Inflammatory macrophage (primary cell): ENCODE measurements around the gene IL22.
"Not testable (repeated sequence)": the region's sequence is repeated elsewhere in the genome, so short reads cannot be mapped to it uniquely, and the experiment has no call there.

ENCODE experiments used
- DNase-seq, 2 donors: peaks; one replicate each; pipeline ENCODE4 v3.0.0-alpha.2; 2020 to 2022

The IL22 gene

DNA sequence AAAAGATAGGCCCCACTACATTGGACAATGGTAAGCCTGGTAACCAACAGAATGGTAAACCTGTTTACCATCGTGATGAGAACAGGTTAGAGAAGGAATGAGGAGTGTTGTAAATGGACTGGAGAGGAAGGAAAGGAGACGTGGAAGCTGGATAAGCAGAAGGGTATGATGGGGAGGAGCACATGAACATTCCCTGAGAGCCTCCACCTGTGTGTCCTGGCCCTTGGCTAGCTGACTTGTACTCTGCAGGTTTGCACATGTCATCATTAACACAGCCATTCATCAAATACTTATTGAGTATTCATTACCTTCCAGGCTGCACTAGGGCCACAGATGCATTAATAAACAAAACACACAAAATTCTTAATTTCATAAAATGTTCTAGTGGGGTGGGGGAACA lies 23.4 kb downstream of the IL22 start:
- DNase-seq: no peak

DNA sequence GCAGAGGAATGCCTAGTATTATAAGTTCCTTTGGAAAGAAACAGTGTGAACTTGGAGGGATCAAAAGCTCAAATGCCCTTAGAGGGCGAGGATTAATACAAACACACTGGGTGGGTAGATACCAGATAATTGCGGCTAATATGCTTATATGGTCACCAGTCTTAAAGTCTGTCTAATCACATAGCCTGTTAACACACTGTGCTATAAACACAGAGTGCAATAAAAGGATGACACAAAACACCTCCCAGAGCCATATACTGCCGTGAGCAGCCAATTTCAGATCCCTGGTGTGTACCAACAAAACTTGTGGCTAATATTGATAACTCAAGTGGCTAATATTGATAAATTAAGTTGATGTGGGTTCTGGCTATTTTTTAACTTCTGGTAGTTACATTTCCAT lies 26.0 kb downstream of the IL22 start:
- no peak for DNase-seq

DNA sequence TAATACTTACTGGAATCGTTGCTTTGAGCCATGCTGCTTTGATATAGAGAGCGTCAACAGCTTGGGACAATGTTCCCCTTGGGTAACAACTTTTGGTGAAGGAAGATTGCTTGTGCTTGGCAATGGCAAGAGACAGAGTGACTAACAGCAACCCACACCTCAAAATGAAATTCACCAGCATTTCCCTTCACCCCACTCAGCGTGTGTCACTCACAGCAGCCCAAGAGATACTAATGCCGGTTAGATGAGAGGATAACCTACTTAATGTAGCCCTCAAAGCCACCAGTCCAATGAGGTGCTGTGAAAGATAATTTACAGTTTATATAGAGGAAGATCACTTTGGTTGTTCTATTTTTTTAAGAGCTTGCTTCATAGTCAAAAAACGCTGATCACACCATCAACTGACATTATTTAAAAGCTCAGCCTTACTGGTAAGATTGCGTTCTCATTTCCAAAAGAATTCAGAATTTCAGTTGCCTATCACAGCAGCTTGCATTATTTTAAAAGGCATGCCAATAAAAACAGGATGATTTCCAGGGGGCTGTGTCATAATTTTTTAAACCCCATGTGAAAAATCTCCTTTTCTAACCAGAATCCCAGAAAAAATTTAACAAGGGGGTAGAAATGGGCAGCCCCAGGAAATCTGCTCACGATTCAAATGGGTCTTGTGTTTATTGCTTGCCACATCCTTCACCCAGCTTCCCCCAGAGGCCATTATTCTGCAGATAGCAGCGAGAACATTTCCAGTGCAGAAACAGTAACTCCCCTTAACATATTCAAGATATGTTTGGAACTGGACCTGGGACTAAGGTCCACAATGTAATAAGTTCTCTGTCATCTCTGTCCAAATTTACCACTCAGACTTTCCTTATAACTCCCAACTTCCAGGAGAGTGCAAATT lies 27.6 kb downstream of the IL22 start, which contains the start of gene IL26:
Gene IL26 (minus strand): TSS at position 235 of the 901 bp plus-strand sequence. CDS start 54 bp downstream, at position 181.
- DNase-seq: no peak

DNA sequence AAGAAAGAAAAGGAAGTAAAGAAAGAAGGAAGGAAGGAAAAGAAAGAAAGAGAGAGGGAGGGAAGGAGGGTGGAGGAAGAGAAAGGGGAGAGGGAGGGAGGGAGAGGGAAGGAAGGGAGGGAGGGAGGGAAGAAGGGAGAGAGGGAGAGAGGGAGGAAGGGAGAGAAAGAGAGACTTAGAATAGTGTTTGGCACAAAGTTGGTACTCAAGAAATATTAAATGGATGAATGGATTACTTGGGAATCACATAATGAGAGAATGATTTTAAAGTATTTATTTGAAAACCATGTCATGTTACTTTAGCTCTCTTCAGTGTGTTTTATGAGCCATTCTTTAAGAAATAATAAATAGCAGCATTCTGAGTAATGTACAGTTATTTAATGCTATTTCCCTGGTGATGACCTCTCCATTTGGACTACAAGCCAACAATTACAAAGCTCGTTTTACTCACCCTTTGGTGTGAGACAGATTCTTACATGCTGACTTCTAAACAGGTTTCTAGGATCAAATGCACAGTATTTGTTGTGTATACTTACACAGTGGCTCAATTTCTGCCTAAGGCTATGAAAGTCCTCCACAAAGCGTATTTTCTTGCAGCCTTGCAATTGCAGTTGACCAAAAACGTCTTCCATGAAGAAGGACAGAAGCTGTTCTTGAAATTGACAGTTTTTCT lies 28.7 kb downstream of the IL22 start:
- no peak for DNase-seq

DNA sequence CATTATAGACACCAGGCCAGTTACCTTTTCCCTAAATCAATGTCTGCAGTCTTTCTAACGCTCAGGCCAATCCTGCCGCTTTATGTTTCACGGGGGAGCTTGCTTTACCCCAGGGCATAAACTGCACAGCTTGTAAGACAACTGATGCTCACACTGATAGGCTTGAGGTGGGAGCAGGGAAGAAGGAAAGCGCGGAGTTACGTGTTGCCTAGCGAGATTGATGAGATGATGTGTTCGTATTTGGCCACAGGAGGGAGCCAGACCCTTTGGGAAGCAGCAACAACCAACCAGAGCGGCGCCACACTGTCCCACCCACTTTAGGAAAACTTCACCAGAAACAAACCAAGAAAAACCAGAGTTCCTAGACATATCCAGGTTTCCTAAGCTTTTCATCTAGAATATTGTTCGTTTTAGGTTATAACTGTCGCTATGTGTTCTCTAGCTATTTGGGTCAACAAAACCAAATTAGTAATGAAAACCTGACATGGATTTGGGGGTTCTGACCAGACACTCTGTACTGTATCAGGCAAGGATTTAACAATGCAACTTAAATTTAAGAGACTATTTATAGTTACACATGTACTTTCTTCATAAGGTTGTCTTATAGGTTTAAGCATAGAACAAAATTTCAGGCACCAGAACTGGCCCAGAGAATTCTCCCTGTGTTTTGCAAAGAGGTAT lies 30.2 kb downstream of the IL22 start:
- DNase-seq: peak; percentile 67 to 83

DNA sequence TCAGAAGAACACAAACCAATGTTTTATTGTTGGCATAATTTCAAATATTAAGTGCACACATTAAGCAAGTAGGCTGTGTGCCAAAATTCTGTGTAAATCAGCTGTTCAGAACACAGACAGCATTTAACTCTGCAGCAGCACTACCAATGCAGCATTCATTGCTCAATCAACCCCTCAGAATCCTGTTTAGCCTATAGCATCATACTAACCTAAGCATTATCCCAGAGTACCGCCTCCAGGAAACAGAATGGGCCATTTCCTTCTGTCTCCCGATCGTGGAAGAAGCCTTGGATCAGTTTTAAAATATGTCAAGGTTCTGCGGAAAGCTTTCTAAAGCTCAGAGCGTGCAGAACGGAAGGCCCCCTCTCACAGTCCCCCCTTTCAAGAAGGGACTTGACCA lies 31.1 kb downstream of the IL22 start:
- no peak for DNase-seq

DNA sequence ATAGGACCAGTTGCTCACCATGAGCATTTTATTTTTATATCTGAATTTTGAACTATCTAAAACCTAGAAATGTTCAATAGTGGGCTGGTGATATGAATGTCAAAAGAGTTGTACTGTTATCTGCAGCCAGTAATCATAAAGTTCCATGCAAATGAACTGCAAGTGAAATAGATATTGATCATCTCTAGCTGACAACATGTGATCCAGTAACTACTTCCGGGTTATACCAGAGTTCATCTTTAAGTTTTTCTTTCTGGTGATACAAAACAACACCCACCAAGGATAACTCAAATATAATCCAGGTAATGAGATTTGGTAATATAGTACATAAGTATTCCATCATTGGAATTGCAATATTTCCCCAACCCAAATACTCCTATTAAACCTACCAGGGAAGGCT lies 31.9 kb downstream of the IL22 start:
- DNase-seq: no peak

DNA sequence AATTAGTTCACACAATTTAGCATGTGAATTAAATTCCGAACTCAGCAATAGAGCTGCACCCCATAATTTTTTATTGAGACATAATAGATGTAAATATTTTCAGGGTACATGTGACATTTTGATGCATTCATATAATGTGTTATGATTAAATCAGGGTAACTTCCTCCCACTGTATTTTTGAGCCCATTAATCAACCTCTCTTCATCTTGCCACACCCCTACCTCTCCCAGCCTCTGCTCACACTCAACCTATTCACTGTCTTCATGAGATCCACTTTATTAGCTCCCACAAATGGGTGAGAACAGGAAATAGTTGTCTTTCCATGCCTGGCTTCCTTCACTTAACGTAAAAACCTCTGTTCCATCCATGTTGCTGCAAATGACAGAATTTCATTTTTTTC lies 42.5 kb downstream of the IL22 start:
- no peak for DNase-seq

DNA sequence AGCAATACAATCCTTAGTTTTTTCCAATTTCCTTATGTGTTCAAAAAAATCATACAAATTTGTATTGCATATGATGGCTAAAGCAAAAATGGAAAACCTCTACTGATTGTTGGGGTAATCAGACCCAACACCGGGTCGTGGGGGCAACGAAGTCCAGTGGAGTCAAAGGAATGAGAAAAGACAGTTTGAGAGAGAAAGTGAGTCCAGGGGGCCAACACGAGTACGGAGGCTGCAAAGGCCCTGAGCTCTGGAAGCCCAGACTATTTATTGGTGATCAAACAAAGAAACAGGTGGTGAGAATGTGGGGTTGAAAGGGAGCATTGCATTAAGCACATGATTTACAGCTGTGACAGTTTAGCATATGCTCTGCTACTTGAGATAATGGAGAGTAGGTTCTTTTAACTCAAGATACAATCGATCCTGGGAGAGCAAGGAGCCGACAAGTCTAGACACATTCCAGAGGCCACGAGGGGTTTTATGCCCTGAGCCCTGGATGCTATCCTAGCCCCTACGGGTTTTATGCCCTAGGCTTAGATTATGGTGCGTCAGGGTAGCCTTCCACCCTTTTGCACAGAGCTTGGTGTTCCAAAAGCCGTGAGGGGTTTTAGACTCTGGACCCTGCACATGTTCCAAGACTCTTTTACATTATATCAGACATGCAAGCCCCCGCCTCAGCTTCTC lies 44.2 kb downstream of the IL22 start:
- DNase-seq: not testable (repeated sequence)

DNA sequence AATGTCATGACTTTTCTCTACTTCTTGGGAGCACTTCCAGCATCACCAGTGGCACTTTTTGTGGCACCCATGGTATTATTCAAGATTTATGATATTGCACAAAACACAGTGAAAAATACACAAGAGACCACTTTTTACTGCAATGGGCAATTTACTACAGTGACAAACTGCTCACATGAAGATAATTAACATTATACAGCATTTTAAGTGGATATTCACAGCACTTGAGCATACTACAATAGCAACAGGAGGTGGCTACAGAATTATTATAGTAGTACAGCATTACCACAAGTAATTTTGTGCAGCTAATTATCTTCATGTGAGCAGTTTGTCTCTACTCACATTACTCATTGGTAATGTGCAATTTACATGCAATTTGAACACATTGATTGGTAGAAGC lies 46.1 kb downstream of the IL22 start:
- no peak for DNase-seq

DNA sequence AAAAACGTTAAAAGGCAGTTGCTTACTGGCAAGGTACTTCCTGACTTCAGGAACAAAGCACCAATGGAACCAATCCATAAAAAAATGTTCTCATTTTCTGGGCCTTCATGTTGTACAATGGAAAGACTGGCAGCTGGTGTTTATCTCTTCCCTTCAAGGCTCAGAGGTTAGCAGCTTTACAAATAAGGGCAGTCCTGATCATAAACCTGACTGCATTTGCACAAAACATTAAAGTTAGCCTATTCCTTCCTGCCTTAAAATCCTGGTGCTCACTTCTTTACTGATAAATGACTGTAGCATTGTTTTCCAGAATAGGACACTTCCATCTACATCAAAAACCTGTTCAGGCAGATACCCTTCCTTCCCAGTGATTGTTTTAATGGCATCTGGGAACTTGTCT lies 47.0 kb downstream of the IL22 start:
- no peak for DNase-seq

DNA sequence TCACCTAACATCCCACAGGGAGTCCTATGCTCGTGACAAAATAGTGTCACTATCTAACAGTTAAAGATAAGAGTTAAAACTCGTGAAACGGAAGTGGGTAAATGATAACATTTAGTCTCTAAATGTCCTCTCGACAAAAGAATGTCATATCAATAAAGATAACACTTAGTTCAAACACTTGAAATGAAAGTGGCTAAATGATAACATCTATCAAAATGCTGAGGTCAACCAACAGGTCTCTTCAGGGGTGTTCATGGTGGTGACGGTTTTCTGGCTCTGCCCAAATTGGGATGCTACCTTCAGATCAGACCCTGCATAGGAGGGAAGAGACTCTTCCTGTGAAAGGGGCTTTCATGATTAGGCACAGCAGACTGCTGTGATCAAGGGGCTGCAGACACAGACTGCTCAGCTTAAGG lies 49.9 kb downstream of the IL22 start:
- DNase-seq: no peak

DNA sequence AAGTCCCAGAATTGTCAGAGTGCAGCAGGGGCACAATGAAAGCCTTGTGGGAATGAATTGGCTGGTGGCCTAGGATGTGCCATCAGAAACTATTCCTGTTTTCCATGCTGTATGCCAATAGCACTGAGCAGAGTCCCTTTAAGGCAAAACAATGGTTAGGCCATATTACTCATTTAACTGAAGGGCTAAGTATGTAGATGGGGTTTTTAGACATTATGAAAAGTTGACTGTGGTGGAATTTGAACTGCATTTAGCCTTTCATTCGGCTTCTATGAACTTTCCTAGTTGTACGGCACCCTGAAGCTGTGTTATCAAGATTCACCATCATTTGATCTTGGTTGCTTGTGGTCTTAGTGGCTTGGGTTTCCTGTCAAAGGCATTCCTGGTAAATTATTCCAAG lies 52.5 kb downstream of the IL22 start:
- DNase-seq: no peak

DNA sequence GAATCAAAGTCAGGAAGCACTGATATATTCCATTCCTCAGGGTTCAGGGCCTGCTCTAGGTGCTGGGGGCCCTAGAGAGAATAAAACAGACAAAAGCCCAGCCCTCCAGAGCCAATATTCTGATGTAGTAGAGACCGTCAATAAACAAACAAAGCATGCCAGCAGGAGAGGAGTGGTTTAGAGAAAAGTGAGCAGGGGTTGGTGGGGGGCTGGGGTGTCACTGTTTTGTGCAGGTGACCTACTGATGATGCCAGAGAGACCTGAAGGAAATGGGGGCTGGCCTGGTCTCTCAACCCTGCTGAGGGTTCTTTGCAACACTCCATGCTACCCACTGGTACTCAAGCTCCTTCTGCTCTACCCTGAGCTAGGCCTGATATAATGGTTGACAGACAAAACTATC lies 54.3 kb downstream of the IL22 start:
- DNase-seq: no peak

DNA sequence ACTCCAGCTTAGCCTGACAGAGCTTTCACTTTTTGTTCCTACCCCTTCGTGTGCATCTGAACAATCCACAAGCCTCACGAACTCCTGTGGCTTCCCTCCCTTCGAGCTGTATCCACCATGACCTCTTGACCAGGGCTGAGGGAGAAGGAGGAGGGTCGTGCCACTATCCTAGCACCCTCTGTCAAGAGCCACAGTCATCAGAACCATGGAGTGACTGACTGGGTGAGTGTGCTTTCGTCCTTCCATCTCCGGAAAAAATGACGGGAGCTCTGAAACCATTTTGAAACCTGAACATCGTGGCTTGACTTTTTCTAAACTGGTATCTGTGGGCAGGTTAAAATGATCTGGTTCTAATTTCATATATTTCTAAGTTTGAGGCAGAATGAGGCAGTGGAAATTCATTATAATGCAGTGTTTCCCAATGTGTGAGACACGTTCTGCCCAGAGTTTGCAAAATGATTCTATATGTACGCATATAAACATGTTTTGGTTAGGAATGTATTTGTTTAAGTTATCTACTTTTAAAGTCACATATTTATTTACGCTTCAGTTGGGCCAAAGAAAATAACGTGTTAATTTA lies 54.8 kb downstream of the IL22 start:
- no peak for DNase-seq
